GM06990 (cell line): ENCODE results near the gene COPS8.

Source experiments
- DNase-seq: peaks from one replicate; pipeline ENCODE4 v3.0.0-alpha.2; 2011; ENCODE audit not compliant: insufficient read length; ENCODE audit errors: extremely low read depth
- H3K27me3 ChIP-seq: replicated peaks from 2 replicates; pipeline ENCODE4 v1.6.0; 2011; ENCODE audit warnings: low read length; ENCODE audit not compliant: control insufficient read depth, insufficient read depth
- H3K36me3 ChIP-seq: 2 replicates; pipeline ENCODE4 v1.5.1; 2011; ENCODE audit warnings: low read length; ENCODE audit not compliant: control insufficient read depth, insufficient read depth
- H3K4me3 ChIP-seq: replicated peaks from 2 replicates; pipeline ENCODE4 v1.5.1; 2011; ENCODE audit warnings: low read depth, mild to moderate bottlenecking, control low read depth, low read length
- TF ChIP-seq, protein P1 (sequence below): IDR thresholded peaks from 2 replicates; pipeline ENCODE4 v1.5.1; 2011; ENCODE audit warnings: low read length, control low read depth, mild to moderate bottlenecking, inconsistent platforms; ENCODE audit not compliant: insufficient read depth, poor library complexity, severe bottlenecking

Gene COPS8

GRCh38 chr2:237056287-237056875, 29.3 kb upstream of the COPS8 start:
- TF ChIP-seq, protein P1, sequence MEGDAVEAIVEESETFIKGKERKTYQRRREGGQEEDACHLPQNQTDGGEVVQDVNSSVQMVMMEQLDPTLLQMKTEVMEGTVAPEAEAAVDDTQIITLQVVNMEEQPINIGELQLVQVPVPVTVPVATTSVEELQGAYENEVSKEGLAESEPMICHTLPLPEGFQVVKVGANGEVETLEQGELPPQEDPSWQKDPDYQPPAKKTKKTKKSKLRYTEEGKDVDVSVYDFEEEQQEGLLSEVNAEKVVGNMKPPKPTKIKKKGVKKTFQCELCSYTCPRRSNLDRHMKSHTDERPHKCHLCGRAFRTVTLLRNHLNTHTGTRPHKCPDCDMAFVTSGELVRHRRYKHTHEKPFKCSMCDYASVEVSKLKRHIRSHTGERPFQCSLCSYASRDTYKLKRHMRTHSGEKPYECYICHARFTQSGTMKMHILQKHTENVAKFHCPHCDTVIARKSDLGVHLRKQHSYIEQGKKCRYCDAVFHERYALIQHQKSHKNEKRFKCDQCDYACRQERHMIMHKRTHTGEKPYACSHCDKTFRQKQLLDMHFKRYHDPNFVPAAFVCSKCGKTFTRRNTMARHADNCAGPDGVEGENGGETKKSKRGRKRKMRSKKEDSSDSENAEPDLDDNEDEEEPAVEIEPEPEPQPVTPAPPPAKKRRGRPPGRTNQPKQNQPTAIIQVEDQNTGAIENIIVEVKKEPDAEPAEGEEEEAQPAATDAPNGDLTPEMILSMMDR = no peak
- Histone ChIP-seq H3K27me3 (no peaks in the 10 kb centered on the region; the same call in 1 of the 2 replicates), H3K36me3 (no peaks in the 10 kb centered on the region), H3K4me3 (no peak overlapping the region)
- no peak for DNase-seq

DNA sequence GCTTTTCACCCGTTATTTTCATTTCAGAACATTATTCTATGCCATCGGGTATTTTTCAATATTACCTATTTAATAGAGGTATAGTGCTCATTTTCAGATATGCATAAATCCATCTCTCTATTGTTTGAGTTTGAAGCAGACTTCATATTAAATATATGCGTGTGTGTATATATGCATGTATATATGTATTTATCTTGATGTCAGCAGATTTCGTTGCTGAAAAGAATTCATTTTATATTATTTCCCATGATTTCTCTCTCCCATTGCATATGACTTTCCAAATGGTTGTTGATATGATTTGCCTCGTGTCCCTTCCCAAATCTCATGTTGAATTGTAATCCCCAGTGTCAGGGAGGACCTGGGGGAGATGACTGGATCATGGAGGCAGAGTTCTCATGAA, 28.6 kb upstream of the COPS8 start:
- no peak overlapping the region for H3K4me3 ChIP-seq
- no peak for DNase-seq
- no peaks in the 10 kb centered on the region for H3K36me3 ChIP-seq
- TF ChIP-seq, protein P1 = no peak
- no peaks in the 10 kb centered on the region; the same call in 1 of the 2 replicates for H3K27me3 ChIP-seq

- Histone ChIP-seq H3K4me3 (peak overlapping the region; percentile 44), H3K27me3 (no peaks in the 10 kb centered on the region; the same call in 1 of the 2 replicates), H3K36me3 (no peaks in the 10 kb centered on the region)
- TF ChIP-seq, protein P1 = no peak
- DNase-seq = peak; percentile 61
Measured at GRCh38 chr2:237057893-237058300, 27.8 kb upstream of the COPS8 start.

GRCh38 chr2:237058423-237058822, 27.3 kb upstream of the COPS8 start:
- Histone ChIP-seq H3K27me3 (no peaks in the 10 kb centered on the region), H3K4me3 (peak overlapping the region; percentile 44), H3K36me3 (no peaks in the 10 kb centered on the region)
- DNase-seq = no peak
- TF ChIP-seq, protein P1 = no peak

- peak; percentile 63 for DNase-seq
Measured at GRCh38 chr2:237059155-237059875, 26.4 kb upstream of the COPS8 start.

More at GRCh38 chr2:237059155-237059875, 26.4 kb upstream of the COPS8 start:
- Histone ChIP-seq H3K4me3 (peak overlapping the region; percentile 44), H3K36me3 (no peaks in the 10 kb centered on the region), H3K27me3 (no peaks in the 10 kb centered on the region)
- TF ChIP-seq, protein P1 = no peak
